GM21737 (cell line): ENCODE results near the gene PCDHA7.
"Not testable (repeated sequence)": the region's sequence is repeated elsewhere in the genome, so short reads cannot be mapped to it uniquely, and the experiment has no call there.

Experiments used
- ATAC-seq: cut with Tn5 transposase; IDR thresholded peaks from one replicate; pipeline ENCODE4 v1.9.1; 2021; ENCODE audit warnings: mild to moderate bottlenecking, moderate library complexity; ENCODE audit not compliant: unreplicated experiment

PCDHA7 gene

GRCh38 chr5:140857177-140857986 lies 23.3 kb downstream of the PCDHA7 start:
- ATAC-seq, result no peak

GRCh38 chr5:140857987-140858240 lies 23.8 kb downstream of the PCDHA7 start:
- no peak for ATAC-seq

- no peak for ATAC-seq
These were observed 28.6 kb downstream of the PCDHA7 start for GRCh38 chr5:140862441-140863295.

- no peak for ATAC-seq
These were observed 34.9 kb downstream of the PCDHA7 start, which contains the start of gene PCDHA11 for GRCh38 chr5:140868721-140869554. Gene PCDHA11, plus strand, starts transcription at chr5:140868957. Its CDS starts 147 bp downstream, at chr5:140869104.

GRCh38 chr5:140869555-140869886 lies 35.5 kb downstream of the PCDHA7 start:
- ATAC-seq, result no peak

- no peak for ATAC-seq
These were observed 36.4 kb downstream of the PCDHA7 start for GRCh38 chr5:140870221-140871201.

GRCh38 chr5:140875085-140876065 lies 41.3 kb downstream of the PCDHA7 start, which contains the start of gene PCDHA12:
Gene PCDHA12, plus strand, starts transcription at chr5:140875308. Its CDS starts 165 bp downstream, at chr5:140875473.
- no peak for ATAC-seq

GRCh38 chr5:140876541-140877261 lies 42.6 kb downstream of the PCDHA7 start:
- not testable (repeated sequence) for ATAC-seq

GRCh38 chr5:140877262-140877581 lies 43.2 kb downstream of the PCDHA7 start:
- ATAC-seq, result no peak

GRCh38 chr5:140881889-140882590 lies 48.0 kb downstream of the PCDHA7 start, which contains the start of gene PCDHA13:
Gene PCDHA13, plus strand, starts transcription at chr5:140882124. Its CDS starts 145 bp downstream, at chr5:140882269.
- no peak for ATAC-seq

GRCh38 chr5:140882591-140882899 lies 48.5 kb downstream of the PCDHA7 start:
- no peak for ATAC-seq

- ATAC-seq, result no peak
These were observed 49.3 kb downstream of the PCDHA7 start for GRCh38 chr5:140883373-140883772.

- ATAC-seq, result no peak
These were observed 50.0 kb downstream of the PCDHA7 start for GRCh38 chr5:140883927-140884697.
